ENCODE measurements around the gene AMBRA1. TPM values are rescaled to one million over a fixed set of nuclear protein-coding genes. Genes with fewer than 3 reads are reported as not detected.

Gene AMBRA1
- total and polyA plus RNA-seq, 2 donors from 2014 or later, result 8.0 to 32.6 TPM

DNA sequence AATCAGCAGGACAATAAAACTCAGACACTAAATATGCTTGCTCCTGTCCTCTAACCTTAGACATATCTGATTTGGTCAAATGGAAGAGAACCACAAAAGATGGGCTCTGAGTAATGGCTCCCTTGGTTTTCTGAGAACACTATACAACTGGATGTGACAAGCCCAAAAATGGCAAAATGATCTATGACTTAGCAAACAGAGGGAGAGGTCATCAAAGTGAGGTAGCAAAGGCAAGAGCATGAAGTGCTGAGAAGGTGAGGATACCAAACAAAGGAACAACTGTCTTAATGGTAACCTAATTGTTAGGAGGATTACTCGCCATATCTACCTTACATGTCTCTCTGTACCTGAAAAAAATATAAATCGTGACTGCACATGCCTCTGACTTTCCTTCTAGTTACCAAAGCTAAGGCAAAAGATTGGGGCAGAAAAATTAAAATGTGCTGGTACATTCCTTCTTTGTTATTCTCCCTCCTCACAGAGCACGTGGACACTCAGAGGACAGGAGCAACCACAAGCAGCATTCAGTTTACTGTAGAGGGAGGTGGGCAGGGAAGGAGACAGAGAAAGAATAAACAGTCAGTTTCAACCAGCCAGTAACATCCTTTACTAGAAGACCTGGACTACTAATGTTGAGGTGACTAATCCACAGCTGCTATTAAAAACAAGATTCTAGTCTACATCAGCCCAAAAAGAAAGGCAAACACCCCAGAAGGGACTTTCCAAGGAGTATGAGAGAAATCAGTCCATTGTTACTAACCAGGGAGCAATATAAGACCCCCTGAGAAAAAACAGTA lies 88.8 kb downstream of the AMBRA1 start:
- Histone ChIP-seq H3K9ac (ENCODE audit: low read length in 3 of 3) (no peak overlapping the region), H3K36me3 (ENCODE audit: control insufficient read depth in 2 of 3, insufficient read depth in 3 of 3, low read length in 3 of 3) (peaks cover 2 to 34% (median 4%) of the 10 kb centered on the region in 3 donors), H3K4me1 (ENCODE audit: control insufficient read depth in 2 of 3, insufficient read depth in 2 of 3, low read depth in 1 of 3, low read length in 3 of 3) (no peaks in the 10 kb centered on the region), H3K27me3 (ENCODE audit: control insufficient read depth, insufficient read depth, low read length) (no peaks in the 10 kb centered on the region), H3K4me3 (ENCODE audit: low read length in 3 of 3) (no peak overlapping the region), H3K27ac (ENCODE audit: low read depth in 2 of 2, low read length in 2 of 2) (no peak overlapping the region), H3K9me3 (ENCODE audit: control insufficient read depth in 2 of 3, insufficient read depth in 1 of 3, low read length in 3 of 3) (no peaks in the 10 kb centered on the region)
- DNase-seq, result no peak
- intact Hi-C loops (cut with DNase I), result no loop called here
- TF ChIP-seq, protein P1, sequence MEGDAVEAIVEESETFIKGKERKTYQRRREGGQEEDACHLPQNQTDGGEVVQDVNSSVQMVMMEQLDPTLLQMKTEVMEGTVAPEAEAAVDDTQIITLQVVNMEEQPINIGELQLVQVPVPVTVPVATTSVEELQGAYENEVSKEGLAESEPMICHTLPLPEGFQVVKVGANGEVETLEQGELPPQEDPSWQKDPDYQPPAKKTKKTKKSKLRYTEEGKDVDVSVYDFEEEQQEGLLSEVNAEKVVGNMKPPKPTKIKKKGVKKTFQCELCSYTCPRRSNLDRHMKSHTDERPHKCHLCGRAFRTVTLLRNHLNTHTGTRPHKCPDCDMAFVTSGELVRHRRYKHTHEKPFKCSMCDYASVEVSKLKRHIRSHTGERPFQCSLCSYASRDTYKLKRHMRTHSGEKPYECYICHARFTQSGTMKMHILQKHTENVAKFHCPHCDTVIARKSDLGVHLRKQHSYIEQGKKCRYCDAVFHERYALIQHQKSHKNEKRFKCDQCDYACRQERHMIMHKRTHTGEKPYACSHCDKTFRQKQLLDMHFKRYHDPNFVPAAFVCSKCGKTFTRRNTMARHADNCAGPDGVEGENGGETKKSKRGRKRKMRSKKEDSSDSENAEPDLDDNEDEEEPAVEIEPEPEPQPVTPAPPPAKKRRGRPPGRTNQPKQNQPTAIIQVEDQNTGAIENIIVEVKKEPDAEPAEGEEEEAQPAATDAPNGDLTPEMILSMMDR (IDR thresholded peaks at IDR 0.05; ENCODE audit: borderline replicate concordance, extremely low read depth, insufficient read depth), result no peak
- no peak for FAIRE-seq

DNA sequence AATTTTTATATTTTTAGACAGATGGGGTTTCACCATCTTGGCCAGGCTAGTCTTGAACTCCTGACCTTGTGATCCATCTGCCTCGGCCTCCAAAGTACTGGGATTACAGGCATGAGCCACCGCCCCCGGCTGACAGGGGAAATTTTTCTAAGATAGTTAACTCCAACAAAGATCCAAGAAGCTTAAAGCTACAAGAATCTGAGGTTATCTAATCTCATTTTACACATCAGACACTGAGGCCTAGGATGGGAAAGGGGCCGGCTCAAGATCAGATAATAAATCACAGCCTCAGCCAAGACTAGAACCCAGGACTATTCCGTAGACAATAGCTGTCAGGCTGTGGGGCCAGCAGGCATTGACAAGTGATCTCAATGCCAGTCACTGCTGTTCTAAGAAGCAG lies 94.0 kb downstream of the AMBRA1 start:
- no peak for DNase-seq
- Histone ChIP-seq H3K27me3 (ENCODE audit: control insufficient read depth, insufficient read depth, low read length) (no peaks in the 10 kb centered on the region), H3K9ac (ENCODE audit: low read length in 3 of 3) (no peak overlapping the region), H3K4me1 (ENCODE audit: control insufficient read depth in 2 of 3, insufficient read depth in 2 of 3, low read depth in 1 of 3, low read length in 3 of 3) (no peaks in the 10 kb centered on the region), H3K36me3 (ENCODE audit: control insufficient read depth in 2 of 3, insufficient read depth in 3 of 3, low read length in 3 of 3) (peaks cover under 1 to 15% (median 4%) of the 10 kb centered on the region in 3 donors), H3K9me3 (ENCODE audit: control insufficient read depth in 2 of 3, insufficient read depth in 1 of 3, low read length in 3 of 3) (no peaks in the 10 kb centered on the region), H3K4me3 (ENCODE audit: low read length in 3 of 3) (no peak overlapping the region), H3K27ac (ENCODE audit: low read depth in 2 of 2, low read length in 2 of 2) (no peak overlapping the region)
- intact Hi-C loops (cut with DNase I), result no loop called here
- FAIRE-seq, result no peak
- TF ChIP-seq, protein P1 (IDR thresholded peaks at IDR 0.05; ENCODE audit: borderline replicate concordance, extremely low read depth, insufficient read depth), result no peak

DNA sequence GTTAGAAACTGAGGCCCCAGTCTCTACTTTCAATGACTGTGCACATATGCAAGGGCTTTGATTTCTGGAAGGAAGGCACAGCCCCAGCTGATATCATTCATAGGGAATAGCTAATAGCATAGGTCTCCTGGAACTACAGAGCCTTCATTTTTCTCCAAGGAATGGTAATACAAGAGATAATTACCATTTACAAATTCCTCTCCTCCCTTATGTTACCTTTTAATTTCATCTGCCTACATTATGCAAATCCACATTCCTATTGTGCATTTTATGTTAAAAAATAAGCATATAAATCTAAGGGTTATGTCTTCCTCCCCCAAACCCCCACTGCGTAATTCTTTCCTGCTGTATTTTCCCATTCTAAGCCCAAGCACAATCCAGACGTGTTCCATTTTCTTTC lies 94.9 kb downstream of the AMBRA1 start:
- FAIRE-seq (no peak), DNase-seq (no peak)
- no peaks in the 10 kb centered on the region for H3K4me1 ChIP-seq (ENCODE audit: control insufficient read depth in 2 of 3, insufficient read depth in 2 of 3, low read depth in 1 of 3, low read length in 3 of 3)
- no peak overlapping the region for H3K9ac ChIP-seq (ENCODE audit: low read length in 3 of 3)
- no peaks in the 10 kb centered on the region for H3K27me3 ChIP-seq (ENCODE audit: control insufficient read depth, insufficient read depth, low read length)
- intact Hi-C loops (cut with DNase I), result no loop called here
- peaks cover 0 to 7% (median 1%) of the 10 kb centered on the region in 3 donors for H3K36me3 ChIP-seq (ENCODE audit: control insufficient read depth in 2 of 3, insufficient read depth in 3 of 3, low read length in 3 of 3)
- TF ChIP-seq, protein P1 (IDR thresholded peaks at IDR 0.05; ENCODE audit: borderline replicate concordance, extremely low read depth, insufficient read depth), result no peak
- no peaks in the 10 kb centered on the region for H3K9me3 ChIP-seq (ENCODE audit: control insufficient read depth in 2 of 3, insufficient read depth in 1 of 3, low read length in 3 of 3)
- no peak overlapping the region for H3K4me3 ChIP-seq (ENCODE audit: low read length in 3 of 3)
- no peak overlapping the region for H3K27ac ChIP-seq (ENCODE audit: low read depth in 2 of 2, low read length in 2 of 2)
